ENCODE data around the gene FAM118A. TPM values are rescaled to one million over a fixed set of nuclear protein-coding genes. Genes with fewer than 3 reads are reported as not detected.
A peak's percentile ranks its signal among the peaks of the same experiment; 100 is the strongest.
"Not testable (repeated sequence)": the region's sequence is repeated elsewhere in the genome, so short reads cannot be mapped to it uniquely, and the experiment has no call there.

Gene FAM118A
- total RNA-seq, 1 donor from 2014 or later = 32.0 TPM

GRCh38 chr22:45292731-45293442, 16.8 kb upstream of the FAM118A start:
- Mint-ChIP-seq H3K27me3 (no peaks in the 10 kb centered on the region), H3K4me3 (no peak overlapping the region), H3K36me3 (ENCODE audit: low read depth) (no peaks in the 10 kb centered on the region), H3K9me3 (no peaks in the 10 kb centered on the region), H3K4me1 (peaks cover 13% of the 10 kb centered on the region), H3K27ac (no peak overlapping the region)
- DNase-seq = no peak
- intact Hi-C loops (cut with micrococcal nuclease) = no loop called here

DNA sequence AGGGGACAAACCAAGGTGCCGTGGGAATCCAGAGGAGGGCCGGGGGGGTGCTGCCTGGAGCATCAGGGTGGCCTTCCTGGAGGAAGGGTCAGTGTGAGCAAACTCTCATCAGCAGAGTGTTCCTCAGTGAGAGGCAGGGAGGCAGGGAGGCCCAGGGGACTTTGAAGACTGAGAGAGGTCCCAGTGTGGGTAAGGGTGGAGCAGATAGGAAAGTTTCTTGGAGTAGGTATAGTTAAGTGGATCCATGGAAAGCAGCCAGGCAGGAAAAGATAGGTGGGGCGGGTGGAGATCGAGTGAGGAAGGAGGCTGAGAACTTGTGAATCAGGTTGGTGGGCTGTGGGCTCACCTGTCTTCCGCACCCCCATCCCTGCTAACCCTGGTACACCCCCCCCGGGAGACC, 15.7 kb upstream of the FAM118A start:
- intact Hi-C loops (cut with micrococcal nuclease) = no loop called here
- H3K4me1 Mint-ChIP-seq = peaks cover 13% of the 10 kb centered on the region
- no peaks in the 10 kb centered on the region for H3K9me3 Mint-ChIP-seq

GRCh38 chr22:45295004-45295403, 14.7 kb upstream of the FAM118A start:
- H3K27me3 Mint-ChIP-seq; H3K9me3 Mint-ChIP-seq; H3K4me3 Mint-ChIP-seq; H3K36me3 Mint-ChIP-seq (ENCODE audit: low read depth); intact Hi-C loops (cut with micrococcal nuclease); H3K27ac Mint-ChIP-seq; DNase-seq: not testable (repeated sequence)
- H3K4me1 Mint-ChIP-seq = peaks cover 13% of the 10 kb centered on the region

More for the DNA sequence above, 15.7 kb upstream of the FAM118A start:
- H3K36me3 Mint-ChIP-seq (ENCODE audit: low read depth) = no peaks in the 10 kb centered on the region
- DNase-seq = no peak
- H3K4me3 Mint-ChIP-seq = no peak overlapping the region
- no peaks in the 10 kb centered on the region for H3K27me3 Mint-ChIP-seq
- H3K27ac Mint-ChIP-seq = no peak overlapping the region

- peaks cover 13% of the 10 kb centered on the region for H3K4me1 Mint-ChIP-seq
- no peaks in the 10 kb centered on the region for H3K27me3 Mint-ChIP-seq
- H3K4me3 Mint-ChIP-seq = no peak overlapping the region
- H3K36me3 Mint-ChIP-seq (ENCODE audit: low read depth) = no peaks in the 10 kb centered on the region
- H3K27ac Mint-ChIP-seq = no peak overlapping the region
- DNase-seq = no peak
- intact Hi-C loops (cut with micrococcal nuclease) = no loop called here
- no peaks in the 10 kb centered on the region for H3K9me3 Mint-ChIP-seq
These were observed 14.2 kb upstream of the FAM118A start for GRCh38 chr22:45295492-45295891.

DNA sequence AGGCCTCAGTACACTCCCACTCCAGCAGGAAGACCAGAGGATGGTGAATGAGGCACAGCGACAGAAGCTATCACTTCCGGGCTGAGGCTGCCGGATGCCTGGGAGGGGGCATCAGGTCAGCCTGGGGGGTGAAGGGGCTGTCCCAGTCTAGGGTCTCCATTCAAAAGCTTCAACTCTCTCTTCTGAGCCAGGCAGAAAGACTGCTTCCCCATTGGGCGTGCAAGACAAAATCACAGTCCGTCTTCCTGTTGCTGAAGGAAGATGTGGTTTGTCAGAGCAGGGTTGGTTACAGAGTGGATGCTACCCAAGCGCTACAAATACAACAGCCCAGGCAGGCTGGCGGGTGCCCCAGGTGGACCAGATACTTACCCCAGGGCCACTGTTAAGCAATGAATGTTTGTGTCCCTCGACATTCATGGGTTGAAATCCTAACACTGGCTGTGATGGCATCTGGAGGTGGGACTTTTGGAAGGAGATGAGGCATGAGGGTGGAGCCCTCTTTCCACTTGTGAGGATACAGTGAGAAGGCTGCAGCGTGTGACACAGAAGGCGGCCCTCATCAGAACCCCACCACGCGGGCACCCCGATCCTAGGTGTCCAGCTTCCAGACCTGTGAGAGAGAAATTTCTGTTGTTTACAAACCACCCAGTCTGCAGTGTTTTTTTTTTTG, 13.0 kb upstream of the FAM118A start:
- no peaks in the 10 kb centered on the region for H3K27me3 Mint-ChIP-seq
- H3K9me3 Mint-ChIP-seq = no peaks in the 10 kb centered on the region
- H3K4me1 Mint-ChIP-seq = peaks cover 13% of the 10 kb centered on the region
- peak overlapping the region; percentile 81 for H3K27ac Mint-ChIP-seq
- peak overlapping the region; percentile 44 for H3K4me3 Mint-ChIP-seq
- intact Hi-C loops (cut with micrococcal nuclease) = no loop called here
- peak; percentile 83 for DNase-seq
- H3K36me3 Mint-ChIP-seq (ENCODE audit: low read depth) = no peaks in the 10 kb centered on the region

DNA sequence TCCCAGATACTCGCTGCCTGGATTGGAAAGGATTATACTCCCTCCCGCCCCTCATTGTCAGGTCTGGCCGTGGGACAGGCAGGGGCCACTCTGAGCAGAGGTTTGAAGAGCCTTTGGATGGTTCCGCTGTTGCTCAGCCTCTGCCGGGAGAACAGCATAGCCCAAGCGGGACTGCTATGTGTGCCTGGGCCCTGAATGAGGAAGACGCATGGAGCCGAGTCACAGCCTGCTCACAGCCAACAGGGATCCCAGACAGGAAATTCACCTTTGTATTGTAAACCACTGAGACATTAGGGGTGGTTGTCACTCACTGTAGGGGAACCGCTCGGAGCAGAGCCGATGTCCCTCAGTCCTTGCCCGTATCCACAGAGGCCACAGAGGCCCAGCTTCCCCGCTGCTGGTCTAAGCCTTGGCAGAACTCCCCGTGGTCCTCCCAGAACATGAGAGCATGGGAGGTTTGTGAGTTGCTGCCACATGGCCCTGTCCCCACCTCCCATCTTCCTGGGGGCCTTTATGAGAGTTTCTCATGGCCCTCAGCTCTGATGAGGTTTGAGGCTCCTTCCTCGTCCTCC, 10.7 kb upstream of the FAM118A start:
- DNase-seq = no peak
- Mint-ChIP-seq H3K27me3 (no peaks in the 10 kb centered on the region), H3K4me3 (no peak overlapping the region), H3K27ac (no peak overlapping the region), H3K36me3 (ENCODE audit: low read depth) (no peaks in the 10 kb centered on the region), H3K4me1 (peaks cover 17% of the 10 kb centered on the region), H3K9me3 (no peaks in the 10 kb centered on the region)
- intact Hi-C loops (cut with micrococcal nuclease) = no loop called here

DNA sequence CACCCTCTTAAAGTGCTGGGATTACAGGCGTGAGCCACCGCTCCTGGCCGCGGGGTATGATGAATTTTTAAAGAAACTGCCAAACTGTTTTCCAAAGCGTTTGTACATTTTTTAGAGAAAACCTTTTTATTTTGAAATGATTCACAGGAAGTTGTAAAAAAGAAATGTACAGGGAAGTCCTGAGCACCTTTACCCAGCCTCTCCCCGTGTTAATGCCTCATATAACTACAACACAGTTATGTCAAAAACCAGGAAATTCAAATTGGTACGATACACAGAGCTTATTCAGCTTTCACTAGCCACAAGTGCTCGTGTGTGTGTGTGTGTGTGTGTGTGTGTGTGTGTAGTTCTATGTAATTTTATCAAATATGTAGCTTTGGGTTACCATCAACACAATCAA, 7.0 kb upstream of the FAM118A start:
- Mint-ChIP-seq H3K27ac (no peak overlapping the region), H3K4me3 (no peak overlapping the region), H3K9me3 (no peaks in the 10 kb centered on the region), H3K27me3 (no peaks in the 10 kb centered on the region), H3K36me3 (ENCODE audit: low read depth) (no peaks in the 10 kb centered on the region), H3K4me1 (peaks cover 5% of the 10 kb centered on the region)
- intact Hi-C loops (cut with micrococcal nuclease) = no loop called here
- DNase-seq = no peak

- DNase-seq = no peak
- H3K4me3 Mint-ChIP-seq = no peak overlapping the region
- H3K27me3 Mint-ChIP-seq = no peaks in the 10 kb centered on the region
- H3K36me3 Mint-ChIP-seq (ENCODE audit: low read depth) = no peaks in the 10 kb centered on the region
- H3K9me3 Mint-ChIP-seq = no peaks in the 10 kb centered on the region
- peaks cover 4% of the 10 kb centered on the region for H3K4me1 Mint-ChIP-seq
- intact Hi-C loops (cut with micrococcal nuclease) = no loop called here
- H3K27ac Mint-ChIP-seq = no peak overlapping the region
These were observed 6.6 kb upstream of the FAM118A start for GRCh38 chr22:45303181-45303580.

GRCh38 chr22:45304971-45305370, 4.8 kb upstream of the FAM118A start:
- H3K36me3 Mint-ChIP-seq (ENCODE audit: low read depth) = no peaks in the 10 kb centered on the region
- H3K4me3 Mint-ChIP-seq = no peak overlapping the region
- peaks cover 14% of the 10 kb centered on the region for H3K4me1 Mint-ChIP-seq
- H3K9me3 Mint-ChIP-seq = no peaks in the 10 kb centered on the region
- no peak overlapping the region for H3K27ac Mint-ChIP-seq
- H3K27me3 Mint-ChIP-seq = no peaks in the 10 kb centered on the region
- DNase-seq = no peak
- intact Hi-C loops (cut with micrococcal nuclease) = no loop called here

DNA sequence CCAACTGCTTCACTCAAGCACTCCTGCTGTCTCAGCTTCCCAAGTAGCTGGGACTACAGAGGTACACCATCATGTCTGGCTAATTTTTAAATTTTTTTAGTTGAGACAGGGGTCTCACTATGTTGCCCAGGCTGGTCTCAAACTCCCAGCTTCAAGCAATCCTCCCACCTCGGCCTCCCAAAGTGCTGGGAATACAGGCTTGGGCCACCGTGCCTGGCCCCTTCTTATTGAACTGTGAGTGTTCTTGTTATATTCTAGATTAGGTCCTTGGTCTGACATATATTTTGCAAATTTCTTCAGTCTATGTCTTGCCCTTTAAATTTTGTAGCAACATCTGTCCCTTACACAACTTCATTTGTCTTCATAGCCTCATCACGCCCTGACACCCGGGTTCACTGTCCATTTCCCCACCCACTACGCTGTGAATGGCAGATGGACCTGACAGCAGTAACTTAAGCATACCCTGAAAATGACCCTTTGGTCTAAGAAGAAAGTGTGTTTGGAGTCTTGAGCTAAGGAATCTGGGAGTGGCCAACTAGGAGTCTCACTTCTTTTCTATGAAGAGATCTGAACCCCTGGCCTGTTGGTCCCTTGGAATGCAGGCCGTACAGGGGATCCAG, 4.2 kb upstream of the FAM118A start:
- Mint-ChIP-seq H3K36me3 (ENCODE audit: low read depth) (no peaks in the 10 kb centered on the region), H3K4me3 (no peak overlapping the region), H3K27me3 (no peaks in the 10 kb centered on the region), H3K27ac (no peak overlapping the region), H3K9me3 (no peaks in the 10 kb centered on the region), H3K4me1 (peaks cover 15% of the 10 kb centered on the region)
- DNase-seq = no peak
- intact Hi-C loops (cut with micrococcal nuclease) = no loop called here

DNA sequence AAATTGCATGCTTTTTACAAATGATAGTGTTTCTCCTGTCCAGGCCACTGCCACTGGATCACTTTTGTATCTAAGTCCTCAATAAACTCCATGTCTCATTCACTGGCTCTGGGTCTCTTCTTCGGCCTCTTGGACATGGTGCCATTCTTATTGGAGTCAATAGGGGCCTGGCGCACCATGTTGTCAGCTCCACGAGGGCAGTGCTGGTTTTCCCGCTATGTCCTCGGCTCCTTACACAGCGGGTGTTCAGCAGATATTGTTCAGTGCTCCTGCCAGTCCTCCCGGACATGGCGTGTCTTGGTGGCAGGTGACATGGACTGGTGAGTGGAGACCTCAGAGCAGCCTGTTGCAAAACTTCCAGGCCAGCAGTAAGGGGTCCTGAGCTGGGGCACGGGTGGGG, 3.6 kb upstream of the FAM118A start:
- Mint-ChIP-seq H3K4me3 (no peak overlapping the region), H3K27ac (no peak overlapping the region), H3K36me3 (ENCODE audit: low read depth) (peaks cover 4% of the 10 kb centered on the region), H3K9me3 (no peaks in the 10 kb centered on the region), H3K27me3 (no peaks in the 10 kb centered on the region), H3K4me1 (peaks cover 20% of the 10 kb centered on the region)
- no peak for DNase-seq
- intact Hi-C loops (cut with micrococcal nuclease) = no loop called here

GRCh38 chr22:45308391-45308956, 1.3 kb upstream of the FAM118A start:
- Mint-ChIP-seq H3K4me1 (peaks cover 35% of the 10 kb centered on the region), H3K36me3 (ENCODE audit: low read depth) (peaks cover 18% of the 10 kb centered on the region), H3K4me3 (peak overlapping the region; percentile 93), H3K9me3 (no peaks in the 10 kb centered on the region), H3K27me3 (no peaks in the 10 kb centered on the region), H3K27ac (peak overlapping the region; percentile 91)
- DNase-seq = no peak
- intact Hi-C loops (cut with micrococcal nuclease) = loop anchor here (2.0 kb wide), 2 partner anchors 40 to 68 kb away; partner anchors contain the start of gene KIAA0930

DNA sequence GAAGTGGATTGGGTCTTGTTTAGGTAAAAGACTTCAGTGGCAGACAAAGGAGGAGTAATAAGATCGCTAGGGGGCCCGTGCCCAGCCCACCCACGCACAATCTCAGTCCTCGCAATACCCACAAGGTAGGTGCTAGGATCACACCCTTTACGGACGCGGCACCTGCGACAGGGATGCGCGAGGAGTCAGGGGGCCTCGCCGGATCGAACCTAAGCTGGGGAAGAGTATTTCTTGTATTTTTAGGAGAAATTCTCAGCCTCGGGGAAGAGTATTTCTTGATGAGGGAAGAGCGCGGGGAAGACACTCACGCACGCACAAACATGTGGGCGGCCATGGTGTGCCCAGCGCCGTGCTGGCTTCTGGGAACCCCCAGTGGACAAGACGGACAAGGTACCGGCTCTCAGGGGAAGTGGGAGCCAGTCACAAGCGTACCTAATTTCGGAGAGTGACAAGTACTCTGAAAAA, 745 bp upstream of the FAM118A start:
- H3K4me1 Mint-ChIP-seq = peaks cover 37% of the 10 kb centered on the region
- DNase-seq = peak; percentile 72
- peak overlapping the region; percentile 93 for H3K4me3 Mint-ChIP-seq
- H3K27ac Mint-ChIP-seq = peak overlapping the region; percentile 91
- no peaks in the 10 kb centered on the region for H3K27me3 Mint-ChIP-seq
- intact Hi-C loops (cut with micrococcal nuclease) = loop anchor here (2.0 kb wide), 2 partner anchors 40 to 68 kb away; partner anchors contain the start of gene KIAA0930
- H3K9me3 Mint-ChIP-seq = no peaks in the 10 kb centered on the region
- peaks cover 18% of the 10 kb centered on the region for H3K36me3 Mint-ChIP-seq (ENCODE audit: low read depth)

Data from activated CD4-positive, alpha-beta T cell treated with anti-CD3 and anti-CD28 coated beads, Interleukin-2, amount 10 ng/mL, durations not matched to agents 24 days and 14 days (primary cell).